Measurements from ENCODE around the gene PRKN. TPM values are rescaled to one million over a fixed set of nuclear protein-coding genes. Genes with fewer than 3 reads are reported as not detected.

Gene PRKN
- total RNA-seq, 1 experiment from 2014 or later, result 0.34 TPM

- H3K27ac Mint-ChIP-seq (ENCODE audit: unreplicated experiment), result no peak overlapping the region
- no peak for DNase-seq
- TF ChIP-seq CTCF (IDR thresholded peaks at IDR 0.05; ENCODE audit: insufficient read depth in 1 of 2, low read depth in 1 of 2, low read length in 1 of 2, severe bottlenecking in 1 of 2, unreplicated experiment in 1 of 2), result no peak
- ChIA-PET POLR2A (no interaction called here), CTCF (no interaction called here)
- no peaks in the 10 kb centered on the region for H3K36me3 ChIP-seq (ENCODE audit: control insufficient read depth, insufficient read depth, low read length)
- H3K4me3 Mint-ChIP-seq (ENCODE audit: unreplicated experiment), result no peak overlapping the region
- H3K27me3 ChIP-seq (replicated peaks; ENCODE audit: control insufficient read depth, insufficient read depth, low read length), result no peaks in the 10 kb centered on the region
- peaks cover 5% of the 10 kb centered on the region; the same call in 1 of the 2 replicates for H3K4me1 ChIP-seq
- BruUV-seq (replicated peaks), result no TSS peak
- H3K4me1 Mint-ChIP-seq (ENCODE audit: low read depth, unreplicated experiment), result no peaks in the 10 kb centered on the region
- H3K4me3 ChIP-seq (ENCODE audit: low read depth, low read length), result no peak overlapping the region
- peaks cover 8% of the 10 kb centered on the region for H3K9me3 Mint-ChIP-seq (ENCODE audit: unreplicated experiment)
- H3K27me3 Mint-ChIP-seq (ENCODE audit: insufficient read depth, unreplicated experiment), result no peaks in the 10 kb centered on the region
- H3K9me3 ChIP-seq, result no peaks in the 10 kb centered on the region
- intact Hi-C loops (cut with micrococcal nuclease; ENCODE audit: unreplicated experiment), result no loop called here
- H3K36me3 Mint-ChIP-seq (ENCODE audit: insufficient read depth, unreplicated experiment), result no peaks in the 10 kb centered on the region
Observed at GRCh38 chr6:162092816-162093502, 634.6 kb downstream of the PRKN start.

GRCh38 chr6:162090734-162091133, 636.8 kb downstream of the PRKN start:
- H3K27me3 ChIP-seq (replicated peaks; ENCODE audit: control insufficient read depth, insufficient read depth, low read length), result no peaks in the 10 kb centered on the region
- POLR2A ChIA-PET, result no interaction called here
- peaks cover 5% of the 10 kb centered on the region; the same call in 1 of the 2 replicates for H3K4me1 ChIP-seq
- no peak overlapping the region for H3K4me3 Mint-ChIP-seq (ENCODE audit: unreplicated experiment)
- H3K9me3 ChIP-seq, result no peaks in the 10 kb centered on the region
- no TSS peak for BruUV-seq (replicated peaks)
- peaks cover 8% of the 10 kb centered on the region for H3K9me3 Mint-ChIP-seq (ENCODE audit: unreplicated experiment)
- no peak for DNase-seq
- H3K27me3 Mint-ChIP-seq (ENCODE audit: insufficient read depth, unreplicated experiment), result peaks cover 2% of the 10 kb centered on the region
- intact Hi-C loops (cut with micrococcal nuclease; ENCODE audit: unreplicated experiment), result no loop called here
- no peak overlapping the region for H3K27ac Mint-ChIP-seq (ENCODE audit: unreplicated experiment)
- no peak for TF ChIP-seq CTCF (IDR thresholded peaks at IDR 0.05; ENCODE audit: insufficient read depth in 1 of 2, low read depth in 1 of 2, low read length in 1 of 2, severe bottlenecking in 1 of 2, unreplicated experiment in 1 of 2)
- no peaks in the 10 kb centered on the region for H3K36me3 ChIP-seq (ENCODE audit: control insufficient read depth, insufficient read depth, low read length)
- no peak overlapping the region for H3K4me3 ChIP-seq (ENCODE audit: low read depth, low read length)
- peaks cover 6% of the 10 kb centered on the region for H3K4me1 Mint-ChIP-seq (ENCODE audit: low read depth, unreplicated experiment)
- CTCF ChIA-PET, result no interaction called here
- H3K36me3 Mint-ChIP-seq (ENCODE audit: insufficient read depth, unreplicated experiment), result no peaks in the 10 kb centered on the region

GRCh38 chr6:162088091-162088490, 639.5 kb downstream of the PRKN start:
- peaks cover 2% of the 10 kb centered on the region for H3K27me3 Mint-ChIP-seq (ENCODE audit: insufficient read depth, unreplicated experiment)
- no peak for TF ChIP-seq CTCF (IDR thresholded peaks at IDR 0.05; ENCODE audit: insufficient read depth in 1 of 2, low read depth in 1 of 2, low read length in 1 of 2, severe bottlenecking in 1 of 2, unreplicated experiment in 1 of 2)
- BruUV-seq (replicated peaks), result no TSS peak
- H3K27ac Mint-ChIP-seq (ENCODE audit: unreplicated experiment), result no peak overlapping the region
- Histone ChIP-seq H3K4me1 (peaks cover 5% of the 10 kb centered on the region; the same call in 1 of the 2 replicates), H3K4me3 (ENCODE audit: low read depth, low read length) (no peak overlapping the region), H3K27me3 (replicated peaks; ENCODE audit: control insufficient read depth, insufficient read depth, low read length) (no peaks in the 10 kb centered on the region), H3K36me3 (ENCODE audit: control insufficient read depth, insufficient read depth, low read length) (no peaks in the 10 kb centered on the region), H3K9me3 (no peaks in the 10 kb centered on the region)
- intact Hi-C loops (cut with micrococcal nuclease; ENCODE audit: unreplicated experiment), result no loop called here
- no peak for DNase-seq
- peaks cover 6% of the 10 kb centered on the region for H3K4me1 Mint-ChIP-seq (ENCODE audit: low read depth, unreplicated experiment)
- ChIA-PET CTCF (interaction anchor here (0.6 kb wide), 1 partner anchor 15 kb away, joined by 3 read pairs; no protein-coding TSS in a partner anchor), POLR2A (no interaction called here)
- H3K36me3 Mint-ChIP-seq (ENCODE audit: insufficient read depth, unreplicated experiment), result no peaks in the 10 kb centered on the region
- peaks cover 8% of the 10 kb centered on the region for H3K9me3 Mint-ChIP-seq (ENCODE audit: unreplicated experiment)
- H3K4me3 Mint-ChIP-seq (ENCODE audit: unreplicated experiment), result no peak overlapping the region
